ENCODE results near the gene MIPOL1. TPM values are rescaled to one million over a fixed set of nuclear protein-coding genes. Genes with fewer than 3 reads are reported as not detected.
"Not testable (repeated sequence)": the region's sequence is repeated elsewhere in the genome, so short reads cannot be mapped to it uniquely, and the experiment has no call there.

MIPOL1 gene
- total RNA-seq, 2 experiments from 2014 or later = not detected

- no peaks in the 10 kb centered on the region for H3K27me3 Mint-ChIP-seq
- no peak overlapping the region for H3K27ac Mint-ChIP-seq
- no peak overlapping the region for H3K4me3 Mint-ChIP-seq
- H3K4me1 Mint-ChIP-seq = no peaks in the 10 kb centered on the region
- H3K36me3 Mint-ChIP-seq = no peaks in the 10 kb centered on the region
- no peak for DNase-seq
- H3K9me3 Mint-ChIP-seq = peaks cover 5% of the 10 kb centered on the region
These were observed 131.7 kb downstream of the MIPOL1 start for GRCh38 chr14:37329189-37330001.

DNA sequence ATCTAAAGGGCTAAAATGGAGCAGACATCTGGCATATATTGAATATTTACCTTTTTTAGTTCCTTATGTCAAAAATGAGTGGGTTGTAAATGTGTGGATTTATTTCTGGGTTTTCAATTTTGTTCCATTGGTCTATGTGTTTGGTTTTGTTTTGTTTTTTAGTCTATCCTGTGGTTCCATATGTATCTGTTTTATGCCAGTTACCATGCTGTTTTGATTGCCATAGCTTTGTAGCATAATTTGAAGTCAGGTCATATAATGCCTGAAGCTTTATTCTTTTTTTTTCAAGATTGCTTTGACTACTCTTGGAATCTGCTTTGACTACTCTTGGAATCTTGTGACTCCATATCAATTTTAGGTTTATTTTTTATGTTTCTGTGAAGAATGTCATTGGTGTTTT lies 133.2 kb downstream of the MIPOL1 start:
- H3K27ac Mint-ChIP-seq = no peak overlapping the region
- no peak for DNase-seq
- no peaks in the 10 kb centered on the region for H3K4me1 Mint-ChIP-seq
- no peak overlapping the region for H3K4me3 Mint-ChIP-seq
- peaks cover 5% of the 10 kb centered on the region for H3K9me3 Mint-ChIP-seq
- no peaks in the 10 kb centered on the region for H3K27me3 Mint-ChIP-seq
- H3K36me3 Mint-ChIP-seq = no peaks in the 10 kb centered on the region

GRCh38 chr14:37340353-37340752 lies 142.6 kb downstream of the MIPOL1 start:
- Mint-ChIP-seq H3K9me3 (peaks cover 1% of the 10 kb centered on the region), H3K27ac (no peak overlapping the region), H3K27me3 (no peaks in the 10 kb centered on the region), H3K36me3 (no peaks in the 10 kb centered on the region), H3K4me1 (no peaks in the 10 kb centered on the region), H3K4me3 (no peak overlapping the region)
- DNase-seq = no peak

- Mint-ChIP-seq H3K27ac (no peak overlapping the region), H3K4me3 (no peak overlapping the region), H3K4me1 (no peaks in the 10 kb centered on the region), H3K9me3 (peaks cover 3% of the 10 kb centered on the region), H3K36me3 (no peaks in the 10 kb centered on the region), H3K27me3 (no peaks in the 10 kb centered on the region)
- DNase-seq = no peak
These were observed 145.8 kb downstream of the MIPOL1 start for GRCh38 chr14:37343307-37344094.

GRCh38 chr14:37363661-37364060 lies 165.9 kb downstream of the MIPOL1 start:
- H3K36me3 Mint-ChIP-seq = no peaks in the 10 kb centered on the region
- no peaks in the 10 kb centered on the region for H3K27me3 Mint-ChIP-seq
- no peak overlapping the region for H3K27ac Mint-ChIP-seq
- peaks cover 30% of the 10 kb centered on the region for H3K9me3 Mint-ChIP-seq
- no peak for DNase-seq
- no peak overlapping the region for H3K4me3 Mint-ChIP-seq
- H3K4me1 Mint-ChIP-seq = no peaks in the 10 kb centered on the region

DNA sequence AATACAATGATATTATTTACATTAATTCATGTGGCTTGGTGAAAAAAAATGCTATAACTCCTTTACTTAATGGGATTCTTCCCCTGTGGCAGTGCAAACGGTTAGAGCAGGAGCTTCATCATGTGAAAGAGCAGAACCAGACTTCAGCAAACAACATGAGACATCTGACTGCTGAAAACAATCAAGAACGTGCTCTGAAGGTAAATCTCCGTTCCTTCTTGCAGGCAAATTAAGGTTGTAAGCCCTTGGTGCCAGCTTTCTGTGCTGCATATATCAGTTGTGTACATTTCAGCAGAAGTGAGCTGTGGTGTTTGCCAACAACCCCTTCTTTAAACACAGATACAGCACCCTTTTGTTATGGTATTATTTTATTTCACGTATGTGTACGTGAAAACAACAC lies 171.7 kb downstream of the MIPOL1 start:
- no peak overlapping the region for H3K27ac Mint-ChIP-seq
- H3K36me3 Mint-ChIP-seq = no peaks in the 10 kb centered on the region
- no peaks in the 10 kb centered on the region for H3K27me3 Mint-ChIP-seq
- no peaks in the 10 kb centered on the region for H3K4me1 Mint-ChIP-seq
- no peak for DNase-seq
- peaks cover 9% of the 10 kb centered on the region for H3K9me3 Mint-ChIP-seq
- no peak overlapping the region for H3K4me3 Mint-ChIP-seq

GRCh38 chr14:37375566-37375965 lies 177.8 kb downstream of the MIPOL1 start:
- no peak overlapping the region for H3K4me3 Mint-ChIP-seq
- H3K4me1 Mint-ChIP-seq = no peaks in the 10 kb centered on the region
- H3K9me3 Mint-ChIP-seq = no peaks in the 10 kb centered on the region
- no peaks in the 10 kb centered on the region for H3K27me3 Mint-ChIP-seq
- no peak overlapping the region for H3K27ac Mint-ChIP-seq
- no peak for DNase-seq
- no peaks in the 10 kb centered on the region for H3K36me3 Mint-ChIP-seq

DNA sequence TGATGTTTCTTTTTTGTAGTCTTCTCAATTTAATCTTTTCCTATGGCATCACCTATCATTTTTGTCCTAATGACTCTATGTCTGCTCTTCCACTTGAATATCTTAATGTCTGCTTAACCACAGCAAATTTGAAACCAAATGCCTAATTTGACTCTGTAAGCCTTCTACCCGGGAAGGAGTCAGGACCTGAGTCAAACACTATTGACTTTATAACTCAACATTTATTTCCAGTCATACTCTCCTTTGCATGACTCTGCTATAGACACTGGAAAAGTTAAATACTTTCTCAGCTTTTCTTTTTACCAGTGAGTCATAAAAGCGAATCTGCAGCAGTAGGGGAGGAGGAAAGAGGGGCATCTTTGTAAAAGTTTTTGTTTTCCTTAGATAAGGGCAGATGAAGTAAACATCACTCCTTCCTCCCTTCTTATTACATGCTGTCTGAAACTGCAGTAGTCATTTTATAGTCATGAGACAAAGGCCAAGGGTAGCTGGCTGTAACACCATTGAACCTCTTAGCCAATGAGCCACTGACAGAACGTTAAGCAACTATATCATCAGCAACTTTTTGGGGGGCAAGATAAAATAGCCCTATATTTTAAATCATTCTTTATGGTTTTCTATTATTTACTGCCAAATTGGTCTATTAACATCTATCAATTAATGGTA lies 179.3 kb downstream of the MIPOL1 start:
- Mint-ChIP-seq H3K27me3 (no peaks in the 10 kb centered on the region), H3K4me1 (no peaks in the 10 kb centered on the region), H3K4me3 (no peak overlapping the region), H3K36me3 (no peaks in the 10 kb centered on the region), H3K9me3 (no peaks in the 10 kb centered on the region), H3K27ac (no peak overlapping the region)
- no peak for DNase-seq

DNA sequence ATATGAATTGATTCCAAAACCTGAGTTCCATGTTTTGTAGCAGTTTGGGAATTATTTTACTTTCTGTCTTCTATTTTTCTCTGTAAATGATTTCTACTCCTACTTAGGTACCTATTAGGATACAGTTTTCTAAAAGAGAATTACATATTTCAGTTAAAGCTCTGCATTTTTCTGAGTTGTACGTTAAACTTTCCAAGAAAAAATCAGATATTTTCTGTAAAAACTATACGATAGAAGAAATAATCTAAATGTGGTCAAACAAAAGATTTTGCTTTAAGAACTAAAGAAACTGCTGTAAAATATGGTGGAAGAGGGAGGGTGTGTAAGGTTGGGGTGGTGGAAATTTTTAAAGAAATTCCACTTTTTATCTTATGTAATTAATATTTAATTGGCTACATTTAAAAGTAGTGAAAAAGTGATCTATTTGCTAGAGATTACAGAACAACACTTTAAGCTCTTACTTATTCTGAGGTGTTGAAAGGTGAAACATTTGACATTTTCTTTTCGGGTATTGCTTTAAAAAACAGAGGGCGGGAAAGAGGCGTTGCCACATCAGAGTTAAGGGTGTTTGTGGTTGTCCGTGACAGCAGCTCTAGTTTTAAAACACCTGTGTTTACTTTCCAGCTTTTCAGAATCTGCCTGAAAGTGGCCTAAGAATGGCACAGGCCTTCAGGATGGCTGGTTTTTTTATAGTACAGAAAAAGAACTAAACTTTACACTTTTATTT lies 187.3 kb downstream of the MIPOL1 start:
- H3K4me3 Mint-ChIP-seq = no peak overlapping the region

DNA sequence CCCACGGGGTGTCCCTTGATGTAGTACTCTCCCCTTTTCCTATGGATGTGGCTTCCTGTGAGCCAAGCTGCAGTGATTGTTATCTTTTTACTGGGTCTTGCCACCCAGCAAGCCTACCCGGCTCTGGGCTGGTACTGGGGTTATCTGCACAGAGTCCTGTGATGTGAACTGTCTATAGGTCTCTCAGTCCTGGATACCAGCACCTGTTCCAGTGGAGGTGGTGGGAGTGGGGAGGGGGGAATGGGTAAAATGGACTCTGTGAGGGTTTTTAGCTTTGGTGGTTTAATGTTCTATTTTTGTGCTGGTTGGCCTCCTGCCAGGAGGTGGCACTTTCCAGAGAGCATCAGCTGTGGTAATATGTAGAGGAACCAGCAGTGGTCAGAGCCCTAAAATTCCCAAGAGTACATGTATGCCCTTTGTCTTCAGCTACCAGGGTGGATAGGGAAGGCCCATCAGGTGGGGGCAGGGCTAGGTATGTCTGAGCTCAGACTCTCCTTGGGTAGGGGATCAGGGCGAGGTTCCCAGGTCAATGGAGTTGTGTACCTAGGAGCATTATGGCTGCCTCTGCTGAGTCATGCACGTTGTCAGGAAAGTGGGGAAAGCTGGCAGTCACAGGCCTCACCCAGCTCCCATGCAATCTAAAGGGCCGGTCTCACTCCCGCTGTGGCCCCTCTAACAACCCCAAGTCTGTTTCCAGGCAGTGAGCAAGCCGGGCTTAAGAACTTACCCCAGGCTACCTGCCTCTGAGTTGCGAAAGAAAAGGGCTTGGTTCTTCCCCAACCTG lies 199.6 kb downstream of the MIPOL1 start:
- DNase-seq, H3K36me3 Mint-ChIP-seq, H3K4me3 Mint-ChIP-seq, H3K4me1 Mint-ChIP-seq, H3K27me3 Mint-ChIP-seq, H3K27ac Mint-ChIP-seq: not testable (repeated sequence)
- peaks cover 29% of the 10 kb centered on the region for H3K9me3 Mint-ChIP-seq

More for the DNA sequence above, 187.3 kb downstream of the MIPOL1 start:
- DNase-seq = no peak
- Mint-ChIP-seq H3K9me3 (peaks cover 7% of the 10 kb centered on the region), H3K27ac (no peak overlapping the region), H3K4me1 (no peaks in the 10 kb centered on the region), H3K27me3 (no peaks in the 10 kb centered on the region), H3K36me3 (no peaks in the 10 kb centered on the region)

DNA sequence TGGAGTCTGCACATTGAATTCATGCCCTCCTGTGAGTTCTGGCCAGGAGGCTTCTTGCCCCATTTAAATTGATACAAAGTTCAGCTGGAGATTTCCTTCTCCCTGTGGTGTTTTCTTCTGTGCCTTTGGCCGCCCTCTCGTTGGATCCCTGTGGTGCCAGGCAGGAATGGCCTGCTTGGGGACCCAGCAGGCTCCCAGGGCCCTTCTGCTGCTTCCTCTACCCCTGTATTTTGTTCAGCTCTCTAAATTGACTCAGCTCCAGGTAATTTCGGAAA lies 200.1 kb downstream of the MIPOL1 start:
- DNase-seq = no peak
- no peaks in the 10 kb centered on the region for H3K36me3 Mint-ChIP-seq
- H3K4me1 Mint-ChIP-seq = no peaks in the 10 kb centered on the region
- H3K4me3 Mint-ChIP-seq = no peak overlapping the region
- H3K27me3 Mint-ChIP-seq = no peaks in the 10 kb centered on the region
- H3K9me3 Mint-ChIP-seq = peaks cover 29% of the 10 kb centered on the region
- H3K27ac Mint-ChIP-seq = no peak overlapping the region

GRCh38 chr14:37399517-37399916 lies 201.8 kb downstream of the MIPOL1 start:
- H3K36me3 Mint-ChIP-seq = no peaks in the 10 kb centered on the region
- H3K4me1 Mint-ChIP-seq = no peaks in the 10 kb centered on the region
- peaks cover 27% of the 10 kb centered on the region for H3K9me3 Mint-ChIP-seq
- no peak overlapping the region for H3K4me3 Mint-ChIP-seq
- no peak overlapping the region for H3K27ac Mint-ChIP-seq
- H3K27me3 Mint-ChIP-seq = no peaks in the 10 kb centered on the region
- no peak for DNase-seq

DNA sequence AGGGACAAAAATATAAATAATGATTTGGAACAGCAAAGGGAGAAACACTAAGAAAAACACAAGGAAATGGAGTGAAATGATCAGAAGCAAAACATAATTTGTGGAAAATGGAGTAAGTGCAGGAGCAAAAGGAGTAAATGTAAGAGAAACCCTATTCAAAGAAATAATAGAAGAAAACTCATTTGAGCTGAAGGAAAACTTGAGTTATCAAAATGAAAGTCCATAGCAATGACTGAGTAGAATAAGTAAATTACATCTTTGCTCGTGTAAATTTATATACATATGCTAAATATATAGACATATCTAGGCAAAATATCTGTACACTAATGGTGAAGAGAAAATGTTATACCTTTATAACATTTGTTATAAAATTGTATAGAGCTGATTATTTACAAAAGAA lies 203.4 kb downstream of the MIPOL1 start:
- Mint-ChIP-seq H3K27me3 (no peaks in the 10 kb centered on the region), H3K9me3 (peaks cover 20% of the 10 kb centered on the region), H3K27ac (no peak overlapping the region), H3K36me3 (no peaks in the 10 kb centered on the region), H3K4me3 (no peak overlapping the region), H3K4me1 (no peaks in the 10 kb centered on the region)
- no peak for DNase-seq

GRCh38 chr14:37403626-37404025 lies 205.9 kb downstream of the MIPOL1 start:
- Mint-ChIP-seq H3K4me3 (no peak overlapping the region), H3K4me1 (no peaks in the 10 kb centered on the region), H3K36me3 (no peaks in the 10 kb centered on the region), H3K27ac (no peak overlapping the region), H3K27me3 (no peaks in the 10 kb centered on the region), H3K9me3 (peaks cover 8% of the 10 kb centered on the region)
- no peak for DNase-seq

Measured in activated naive CD8-positive, alpha-beta T cell treated with anti-CD3 and anti-CD28 coated beads for 36 hours (primary cell).